GM12874 (cell line): ENCODE results near the gene TIMM50.

Experiments used
- TF ChIP-seq, protein P1 (sequence below): IDR thresholded peaks from 2 replicates; pipeline ENCODE4 v1.5.1; 2011; ENCODE audit warnings: low read depth, mild to moderate bottlenecking, control low read depth, low read length, moderate library complexity; ENCODE audit not compliant: insufficient read depth

Gene TIMM50

GRCh38 chr19:39473443-39473960 is 7.1 kb upstream of the TIMM50 start:
- TF ChIP-seq, protein P1, sequence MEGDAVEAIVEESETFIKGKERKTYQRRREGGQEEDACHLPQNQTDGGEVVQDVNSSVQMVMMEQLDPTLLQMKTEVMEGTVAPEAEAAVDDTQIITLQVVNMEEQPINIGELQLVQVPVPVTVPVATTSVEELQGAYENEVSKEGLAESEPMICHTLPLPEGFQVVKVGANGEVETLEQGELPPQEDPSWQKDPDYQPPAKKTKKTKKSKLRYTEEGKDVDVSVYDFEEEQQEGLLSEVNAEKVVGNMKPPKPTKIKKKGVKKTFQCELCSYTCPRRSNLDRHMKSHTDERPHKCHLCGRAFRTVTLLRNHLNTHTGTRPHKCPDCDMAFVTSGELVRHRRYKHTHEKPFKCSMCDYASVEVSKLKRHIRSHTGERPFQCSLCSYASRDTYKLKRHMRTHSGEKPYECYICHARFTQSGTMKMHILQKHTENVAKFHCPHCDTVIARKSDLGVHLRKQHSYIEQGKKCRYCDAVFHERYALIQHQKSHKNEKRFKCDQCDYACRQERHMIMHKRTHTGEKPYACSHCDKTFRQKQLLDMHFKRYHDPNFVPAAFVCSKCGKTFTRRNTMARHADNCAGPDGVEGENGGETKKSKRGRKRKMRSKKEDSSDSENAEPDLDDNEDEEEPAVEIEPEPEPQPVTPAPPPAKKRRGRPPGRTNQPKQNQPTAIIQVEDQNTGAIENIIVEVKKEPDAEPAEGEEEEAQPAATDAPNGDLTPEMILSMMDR: no peak

DNA sequence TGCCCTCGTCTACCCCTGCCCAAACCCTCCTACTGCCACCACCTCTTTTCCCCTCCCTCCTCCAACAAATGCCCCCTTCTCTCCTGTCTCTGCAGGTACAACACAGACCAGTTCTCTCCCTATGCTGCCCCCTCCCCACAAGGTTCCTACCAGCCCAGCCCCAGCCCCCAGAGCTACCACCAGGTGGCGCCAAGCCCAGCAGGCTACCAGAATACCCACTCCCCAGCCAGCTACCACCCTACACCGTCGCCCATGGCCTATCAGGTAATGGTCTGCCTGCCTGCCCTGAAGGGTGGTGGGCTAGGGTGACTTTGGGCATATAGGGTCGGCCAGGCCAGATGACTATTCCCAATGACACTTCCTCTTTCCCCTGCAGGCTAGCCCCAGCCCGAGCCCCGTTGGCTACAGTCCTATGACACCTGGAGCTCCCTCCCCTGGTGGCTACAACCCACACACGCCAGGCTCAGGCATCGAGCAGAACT is 6.5 kb upstream of the TIMM50 start:
- TF ChIP-seq, protein P1: peak; percentile 92

GRCh38 chr19:39475748-39476147 is 4.9 kb upstream of the TIMM50 start:
- TF ChIP-seq, protein P1: no peak

DNA sequence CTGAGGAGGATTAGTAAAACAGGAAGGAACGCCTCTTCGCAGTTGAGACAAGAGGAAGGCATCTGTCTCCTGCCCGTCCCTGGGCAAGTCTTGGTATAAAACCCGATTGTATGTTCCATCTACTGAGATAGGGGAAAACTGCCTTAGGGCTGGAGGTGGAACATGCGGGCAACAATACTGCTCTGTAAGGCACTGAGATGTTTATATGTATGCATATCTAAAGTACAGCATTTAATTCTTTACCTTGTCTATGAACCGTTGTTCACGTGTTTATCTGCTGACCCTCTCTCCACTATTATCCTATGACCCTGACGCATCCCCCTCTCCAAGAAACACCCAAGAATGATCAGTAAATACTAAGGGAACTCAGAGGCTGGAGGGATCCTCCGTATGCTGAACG is 722 bp upstream of the TIMM50 start:
- TF ChIP-seq, protein P1: no peak

- TF ChIP-seq, protein P1: no peak
Measured at GRCh38 chr19:39481229-39481545, 549 bp downstream of the TIMM50 start.

GRCh38 chr19:39481676-39482075 is 1.0 kb downstream of the TIMM50 start:
- TF ChIP-seq, protein P1: no peak

DNA sequence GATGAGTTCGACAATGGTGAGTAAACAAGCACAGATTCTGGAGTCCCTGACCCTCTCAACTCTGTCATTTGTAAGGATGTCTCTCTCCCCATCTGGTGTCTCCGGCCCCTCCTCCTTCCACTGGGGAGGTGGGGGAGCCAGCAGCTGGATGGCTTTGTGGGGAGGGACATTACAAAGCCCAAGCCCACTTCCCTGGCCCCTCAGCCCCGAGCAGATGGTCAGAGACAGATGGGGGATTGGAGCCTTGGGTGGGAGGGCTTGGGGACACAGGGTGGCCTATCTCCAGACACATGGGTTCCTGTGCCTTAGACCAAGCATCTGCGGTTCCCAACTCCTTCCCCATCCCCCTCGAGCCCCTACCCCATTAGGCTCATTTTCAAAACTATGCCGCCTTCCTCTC is 2.5 kb downstream of the TIMM50 start:
- TF ChIP-seq, protein P1: no peak

- TF ChIP-seq, protein P1: no peak
Measured at GRCh38 chr19:39489756-39490155, 9.1 kb downstream of the TIMM50 start.
